ENCODE data around the gene AQP1. TPM values are rescaled to one million over a fixed set of nuclear protein-coding genes. Genes with fewer than 3 reads are reported as not detected.

Gene AQP1
- total RNA-seq, 1 experiment from 2014 or later, result 0.15 TPM

DNA sequence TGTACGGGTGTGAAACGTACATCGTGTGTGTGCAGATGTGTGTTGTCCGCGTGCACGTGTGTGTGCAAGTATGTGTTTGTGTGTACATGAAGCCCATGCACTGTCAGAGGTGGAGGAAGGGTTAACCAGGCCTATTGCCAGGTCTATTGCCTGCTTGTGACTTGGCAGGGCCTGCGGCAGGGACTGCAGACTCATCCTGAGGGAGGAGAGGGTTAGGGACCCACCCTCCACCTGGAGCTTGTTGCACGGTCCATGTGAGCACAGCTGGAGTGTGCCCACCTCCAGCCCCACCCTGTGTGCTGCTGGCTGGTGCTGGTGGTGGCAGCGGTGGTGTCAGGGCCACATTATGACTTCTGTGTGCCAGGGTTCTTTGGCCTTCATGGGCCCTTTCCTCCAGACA, 7.1 kb upstream of the AQP1 start:
- Histone ChIP-seq H2BK5ac (ENCODE audit: insufficient read length, low read length) (no peak overlapping the region), H3T11ph (ENCODE audit: low read length) (no peak overlapping the region), H4K91ac (ENCODE audit: insufficient read length, low read depth, low read length) (no peak overlapping the region), H2AK5ac (ENCODE audit: insufficient read length, low read length) (no peak overlapping the region), H2AFZ (ENCODE audit: low read length) (no peak overlapping the region), H2BK120ac (ENCODE audit: low read depth, low read length, poor library complexity, severe bottlenecking) (no peak overlapping the region), H2BK12ac (ENCODE audit: insufficient read length, low read depth, low read length) (no peak overlapping the region), H3K23me2 (ENCODE audit: insufficient read length, low read depth, low read length, poor library complexity, severe bottlenecking) (no peaks in the 10 kb centered on the region), H3K27ac (ENCODE audit: insufficient read length, low read depth, low read length) (no peak overlapping the region), H3K9me3 (ENCODE audit: control insufficient read depth, low read depth, low read length) (no peaks in the 10 kb centered on the region), H3K79me1 (ENCODE audit: insufficient read depth, low read depth, low read length, poor library complexity, severe bottlenecking) (no peaks in the 10 kb centered on the region), H3K56ac (ENCODE audit: insufficient read length, low read depth, low read length) (no peak overlapping the region), H3K9ac (ENCODE audit: extremely low read depth, insufficient read length, low read length) (no peak overlapping the region), H4K8ac (replicated peaks; ENCODE audit: insufficient read length, low read depth, low read length) (no peak overlapping the region), H3K18ac (ENCODE audit: insufficient read length, low read depth, low read length) (no peak overlapping the region), H3K27me3 (ENCODE audit: insufficient read depth, low read length) (no peaks in the 10 kb centered on the region), H3K4me1 (ENCODE audit: insufficient read depth, low read length) (no peaks in the 10 kb centered on the region), H4K20me1 (ENCODE audit: control insufficient read depth, insufficient read depth, insufficient read length) (no peaks in the 10 kb centered on the region), H4K5ac (ENCODE audit: insufficient read length, low read depth, low read length) (no peak overlapping the region), H3K23ac (ENCODE audit: insufficient read length, low read depth, low read length) (no peak overlapping the region), H3K14ac (ENCODE audit: insufficient read depth, low read length) (no peak overlapping the region; the same call in 1 of the 2 replicates), H3K79me2 (ENCODE audit: insufficient read depth, low read length) (no peaks in the 10 kb centered on the region), H3K4me2 (ENCODE audit: insufficient read depth, insufficient read length, low read length) (no peak overlapping the region), H2BK15ac (ENCODE audit: low read depth, low read length) (no peak overlapping the region), H3K4ac (ENCODE audit: low read depth, low read length) (no peak overlapping the region), H2BK20ac (ENCODE audit: low read depth, low read length, poor library complexity, severe bottlenecking) (no peak overlapping the region)
- Mint-ChIP-seq H3K27me3 (ENCODE audit: low read depth) (peaks cover 3% of the 10 kb centered on the region), H3K9me3 (no peaks in the 10 kb centered on the region), H3K4me1 (peaks cover 2 to 10% of the 10 kb centered on the region in 2 experiments; a peak in 3 of 4 replicates), H3K27ac (no peak overlapping the region), H3K4me3 (no peak overlapping the region), H3K36me3 (ENCODE audit: insufficient read depth in 1 of 3, low read depth in 3 of 3) (no peaks in the 10 kb centered on the region; a peak in 1 of 7 replicates)
- WGBS (ENCODE audit: extremely low coverage, insufficient read length, low lambda C conversion rate), result no CpG with 5 or more reads among the region's 9 CpGs
- TF ChIP-seq, protein P1, sequence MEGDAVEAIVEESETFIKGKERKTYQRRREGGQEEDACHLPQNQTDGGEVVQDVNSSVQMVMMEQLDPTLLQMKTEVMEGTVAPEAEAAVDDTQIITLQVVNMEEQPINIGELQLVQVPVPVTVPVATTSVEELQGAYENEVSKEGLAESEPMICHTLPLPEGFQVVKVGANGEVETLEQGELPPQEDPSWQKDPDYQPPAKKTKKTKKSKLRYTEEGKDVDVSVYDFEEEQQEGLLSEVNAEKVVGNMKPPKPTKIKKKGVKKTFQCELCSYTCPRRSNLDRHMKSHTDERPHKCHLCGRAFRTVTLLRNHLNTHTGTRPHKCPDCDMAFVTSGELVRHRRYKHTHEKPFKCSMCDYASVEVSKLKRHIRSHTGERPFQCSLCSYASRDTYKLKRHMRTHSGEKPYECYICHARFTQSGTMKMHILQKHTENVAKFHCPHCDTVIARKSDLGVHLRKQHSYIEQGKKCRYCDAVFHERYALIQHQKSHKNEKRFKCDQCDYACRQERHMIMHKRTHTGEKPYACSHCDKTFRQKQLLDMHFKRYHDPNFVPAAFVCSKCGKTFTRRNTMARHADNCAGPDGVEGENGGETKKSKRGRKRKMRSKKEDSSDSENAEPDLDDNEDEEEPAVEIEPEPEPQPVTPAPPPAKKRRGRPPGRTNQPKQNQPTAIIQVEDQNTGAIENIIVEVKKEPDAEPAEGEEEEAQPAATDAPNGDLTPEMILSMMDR (conservative IDR thresholded peaks at IDR 0.05), result no peak
- no peak for DNase-seq

Data from H9 (cell line).